ENCODE data around the gene COL9A2.
A peak's percentile ranks its signal among the peaks of the same experiment; 100 is the strongest.

COL9A2 gene

GRCh38 chr1:40317394-40318074 is 448 bp upstream of the COL9A2 start:
- ATAC-seq = no peak

- ATAC-seq = peak; percentile 3
Measured at GRCh38 chr1:40315795-40316594, 1.1 kb downstream of the COL9A2 start.

GRCh38 chr1:40315239-40315794 is 1.8 kb downstream of the COL9A2 start:
- ATAC-seq = peak; percentile 75 to 81

GRCh38 chr1:40314721-40315238 is 2.3 kb downstream of the COL9A2 start:
- no peak for ATAC-seq

- no peak for ATAC-seq
Measured at GRCh38 chr1:40313958-40314720, 2.9 kb downstream of the COL9A2 start.

GRCh38 chr1:40313329-40313957 is 3.6 kb downstream of the COL9A2 start:
- peak in 1 of 2 donors; percentile 4 for ATAC-seq

- ATAC-seq = peak in 1 of 2 donors; percentile 23
Measured at GRCh38 chr1:40312238-40313205, 4.6 kb downstream of the COL9A2 start.

GRCh38 chr1:40311692-40312091 is 5.4 kb downstream of the COL9A2 start:
- no peak for ATAC-seq

GRCh38 chr1:40310983-40311642 is 6.0 kb downstream of the COL9A2 start:
- no peak for ATAC-seq

GRCh38 chr1:40310129-40310461 is 7.0 kb downstream of the COL9A2 start:
- no peak for ATAC-seq

GRCh38 chr1:40309374-40310128 is 7.5 kb downstream of the COL9A2 start:
- no peak for ATAC-seq

GRCh38 chr1:40308036-40308727 is 8.9 kb downstream of the COL9A2 start:
- ATAC-seq = no peak

- ATAC-seq = no peak
Measured at GRCh38 chr1:40307186-40307585, 9.9 kb downstream of the COL9A2 start.

- no peak for ATAC-seq
Measured at GRCh38 chr1:40306296-40306695, 10.8 kb downstream of the COL9A2 start.

GRCh38 chr1:40305871-40306270 is 11.2 kb downstream of the COL9A2 start:
- ATAC-seq = no peak

- ATAC-seq = no peak
Measured at GRCh38 chr1:40305451-40305850, 11.6 kb downstream of the COL9A2 start.

GRCh38 chr1:40303790-40304189 is 13.3 kb downstream of the COL9A2 start:
- ATAC-seq = no peak

- no peak for ATAC-seq
Measured at GRCh38 chr1:40303051-40303771, 13.9 kb downstream of the COL9A2 start.

- ATAC-seq = no peak
Measured at GRCh38 chr1:40302475-40302874, 14.6 kb downstream of the COL9A2 start.
